GM18505 (cell line): Measurements from ENCODE around the gene ZIC3.

Experiments
- ATAC-seq: cut with Tn5 transposase; IDR thresholded peaks from one replicate; pipeline ENCODE4 v1.9.1; 2021; ENCODE audit not compliant: unreplicated experiment
- POLR2A ChIP-seq: IDR thresholded peaks from 4 replicates; pipeline ENCODE4 v1.6.1; 2011; ENCODE audit warnings: borderline replicate concordance; ENCODE audit not compliant: insufficient read depth, insufficient read length; ENCODE audit errors: extremely low read depth

The ZIC3 gene

DNA sequence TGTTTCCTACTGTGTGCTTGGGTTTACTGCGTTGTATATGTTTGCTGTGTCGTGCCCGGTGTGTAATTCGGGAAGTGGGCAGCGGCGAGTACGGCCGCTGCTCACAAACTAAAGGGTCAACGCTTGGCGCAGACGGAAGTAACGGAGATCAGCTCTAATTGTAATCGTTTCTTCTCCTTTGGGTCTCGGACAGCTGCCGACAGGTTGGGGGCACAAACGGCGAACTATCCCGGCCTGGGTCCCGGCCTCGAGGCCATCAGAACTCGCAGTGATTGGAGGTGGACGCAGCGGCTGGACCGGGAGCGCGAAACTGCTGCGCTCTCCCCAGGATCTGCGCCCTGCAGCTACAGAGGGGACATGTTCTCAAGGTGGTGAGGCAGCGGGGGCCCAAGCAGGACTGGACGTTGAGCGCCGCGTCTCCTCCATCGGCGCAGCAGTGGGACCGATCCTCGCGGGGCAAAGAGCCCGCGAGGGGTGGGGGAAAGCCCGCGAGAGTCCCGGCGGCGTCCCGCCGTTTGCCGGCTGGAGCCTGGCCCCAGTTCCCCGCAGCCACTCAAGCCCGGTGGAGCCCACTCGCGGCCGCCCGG is 516 bp upstream of the ZIC3 start:
- ATAC-seq = no peak
- no peak for TF ChIP-seq POLR2A

DNA sequence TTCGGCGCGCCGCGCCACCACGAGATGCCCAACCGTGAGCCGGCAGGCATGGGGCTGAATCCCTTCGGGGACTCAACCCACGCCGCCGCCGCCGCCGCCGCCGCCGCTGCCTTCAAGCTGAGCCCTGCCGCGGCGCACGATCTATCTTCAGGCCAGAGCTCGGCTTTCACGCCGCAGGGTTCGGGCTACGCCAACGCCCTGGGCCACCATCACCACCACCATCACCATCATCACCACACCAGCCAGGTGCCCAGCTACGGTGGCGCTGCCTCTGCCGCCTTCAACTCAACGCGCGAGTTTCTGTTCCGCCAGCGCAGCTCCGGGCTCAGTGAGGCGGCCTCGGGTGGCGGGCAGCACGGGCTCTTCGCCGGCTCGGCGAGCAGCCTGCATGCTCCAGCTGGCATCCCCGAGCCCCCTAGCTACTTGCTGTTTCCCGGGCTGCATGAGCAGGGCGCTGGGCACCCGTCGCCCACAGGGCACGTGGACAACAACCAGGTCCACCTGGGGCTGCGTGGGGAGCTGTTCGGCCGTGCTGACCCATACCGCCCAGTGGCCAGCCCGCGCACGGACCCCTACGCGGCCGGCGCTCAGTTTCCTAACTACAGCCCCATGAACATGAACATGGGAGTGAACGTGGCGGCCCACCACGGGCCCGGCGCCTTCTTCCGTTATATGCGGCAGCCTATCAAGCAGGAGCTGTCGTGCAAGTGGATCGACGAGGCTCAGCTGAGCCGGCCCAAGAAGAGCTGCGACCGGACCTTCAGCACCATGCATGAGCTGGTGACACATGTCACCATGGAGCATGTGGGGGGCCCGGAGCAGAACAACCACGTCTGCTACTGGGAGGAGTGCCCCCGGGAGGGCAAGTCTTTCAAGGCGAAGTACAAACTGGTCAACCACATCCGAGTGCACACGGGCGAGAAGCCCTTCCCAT is 1.1 kb downstream of the ZIC3 start:
- TF ChIP-seq POLR2A = no peak
- ATAC-seq = no peak

DNA sequence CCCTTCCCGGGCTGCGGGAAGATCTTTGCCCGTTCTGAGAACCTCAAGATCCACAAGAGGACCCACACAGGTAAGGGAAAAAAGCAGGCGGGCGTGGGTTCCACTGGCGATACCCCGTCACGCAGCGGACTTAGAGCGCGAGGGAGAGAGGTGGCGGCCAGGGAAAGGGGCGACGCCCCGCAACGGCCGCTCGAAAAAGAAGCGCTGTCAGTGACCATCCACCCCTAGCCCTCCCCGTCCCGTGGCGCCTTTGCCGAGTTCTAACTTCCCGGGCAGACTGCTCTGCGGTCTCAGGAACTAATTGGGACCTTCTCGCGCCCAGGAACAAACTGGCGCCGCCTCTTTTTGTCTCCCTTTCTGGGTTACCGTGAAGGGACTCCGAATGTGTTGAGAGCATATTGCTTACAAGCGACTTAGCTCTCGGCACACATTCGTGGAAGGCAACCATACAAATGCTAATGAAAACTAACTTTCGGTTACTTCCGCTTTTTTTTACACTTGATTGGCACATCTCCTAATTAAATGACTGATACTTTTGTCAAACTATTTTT is 1.8 kb downstream of the ZIC3 start:
- ATAC-seq = no peak
- TF ChIP-seq POLR2A = no peak

DNA sequence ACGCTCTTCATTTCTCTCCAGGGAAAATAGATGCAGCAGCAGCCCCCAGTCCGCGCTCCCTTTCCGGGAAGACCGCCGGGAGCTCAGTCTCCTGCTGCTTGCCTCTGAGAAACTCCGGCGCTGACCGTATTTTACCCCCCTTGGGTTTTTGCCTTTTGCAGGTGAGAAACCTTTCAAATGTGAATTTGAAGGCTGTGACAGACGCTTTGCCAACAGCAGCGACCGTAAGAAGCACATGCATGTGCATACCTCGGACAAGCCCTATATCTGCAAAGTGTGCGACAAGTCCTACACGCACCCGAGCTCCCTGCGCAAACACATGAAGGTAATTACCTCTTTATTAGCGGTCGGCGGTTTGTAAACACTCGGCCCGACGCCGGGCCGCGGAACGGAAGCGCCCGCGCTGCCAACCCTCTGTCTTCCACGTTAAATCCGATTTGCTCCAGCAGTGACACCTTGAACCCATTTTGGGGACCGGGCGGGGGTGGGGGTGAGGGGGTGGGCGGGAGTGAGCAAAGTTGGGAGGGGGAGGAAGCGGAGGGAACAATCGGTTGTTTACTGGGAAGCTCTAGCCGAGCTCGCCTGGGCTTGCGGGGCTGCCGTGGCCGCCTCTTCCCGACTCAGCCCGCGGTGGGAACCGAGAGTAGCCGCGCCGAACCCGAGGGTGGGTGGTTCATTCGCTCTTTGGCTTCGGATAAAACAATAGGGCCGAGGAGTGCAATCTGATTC is 3.0 kb downstream of the ZIC3 start:
- TF ChIP-seq POLR2A = no peak

DNA sequence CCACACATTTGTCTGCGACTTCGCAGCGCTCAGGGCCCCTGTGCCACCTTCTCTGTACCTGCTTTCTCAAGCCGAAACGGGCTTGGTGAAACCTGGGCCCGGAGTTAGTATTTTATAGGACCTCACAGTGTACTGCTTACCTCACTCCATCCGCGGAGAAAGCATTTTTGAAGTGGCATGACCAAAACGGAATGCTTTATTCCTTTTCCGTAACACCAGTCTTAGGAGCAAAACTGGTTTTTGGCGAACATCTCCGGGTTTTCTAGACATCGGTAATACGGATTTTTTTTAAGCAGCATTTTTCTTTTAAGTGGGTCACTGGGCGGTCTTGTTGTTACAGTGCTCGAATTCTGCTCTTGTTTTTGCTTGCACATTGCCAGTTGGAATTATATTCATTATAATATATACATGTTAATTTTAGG is 3.6 kb downstream of the ZIC3 start:
- ATAC-seq = no peak
- TF ChIP-seq POLR2A = no peak

More for the DNA sequence above, 3.0 kb downstream of the ZIC3 start:
- ATAC-seq = no peak

DNA sequence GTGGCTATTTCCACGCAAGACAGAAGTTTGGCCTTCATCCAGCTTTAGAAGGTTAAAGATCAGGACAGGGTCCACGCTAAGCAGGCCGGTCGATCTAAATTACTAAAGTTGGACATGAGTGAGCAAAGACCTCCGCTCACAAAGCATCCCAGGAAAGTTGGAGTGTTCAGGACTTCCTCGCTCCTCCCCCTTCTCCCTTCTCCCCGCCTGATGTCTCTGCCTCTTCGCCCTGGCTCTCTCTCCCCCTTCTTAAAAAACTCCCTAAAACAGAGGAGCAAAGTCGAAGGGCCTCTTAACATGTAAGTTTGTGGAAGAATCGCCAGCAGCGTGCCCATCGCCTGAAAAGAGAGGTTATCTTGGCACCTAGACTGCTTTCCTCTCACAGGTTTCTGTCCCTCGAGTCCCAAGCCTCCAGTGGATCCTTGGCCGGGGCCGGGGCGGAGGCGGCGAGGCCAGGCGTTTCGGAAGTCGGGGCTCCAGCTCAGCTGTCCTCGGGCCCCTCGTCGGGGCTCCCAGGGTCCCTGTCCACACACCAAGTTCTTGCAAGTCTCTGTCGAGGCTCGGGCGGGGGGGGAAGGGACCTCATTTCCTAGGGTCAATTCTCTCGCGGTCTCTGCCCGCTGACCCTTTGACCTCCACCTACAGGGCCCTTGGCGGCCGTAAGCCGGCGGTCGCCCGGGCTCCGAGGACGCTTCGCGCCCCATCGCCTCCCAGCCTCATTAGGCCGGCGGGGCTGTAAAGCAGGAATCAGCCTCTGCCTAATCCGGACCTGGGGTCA is 7.6 kb downstream of the ZIC3 start:
- no peak for TF ChIP-seq POLR2A
- no peak for ATAC-seq

DNA sequence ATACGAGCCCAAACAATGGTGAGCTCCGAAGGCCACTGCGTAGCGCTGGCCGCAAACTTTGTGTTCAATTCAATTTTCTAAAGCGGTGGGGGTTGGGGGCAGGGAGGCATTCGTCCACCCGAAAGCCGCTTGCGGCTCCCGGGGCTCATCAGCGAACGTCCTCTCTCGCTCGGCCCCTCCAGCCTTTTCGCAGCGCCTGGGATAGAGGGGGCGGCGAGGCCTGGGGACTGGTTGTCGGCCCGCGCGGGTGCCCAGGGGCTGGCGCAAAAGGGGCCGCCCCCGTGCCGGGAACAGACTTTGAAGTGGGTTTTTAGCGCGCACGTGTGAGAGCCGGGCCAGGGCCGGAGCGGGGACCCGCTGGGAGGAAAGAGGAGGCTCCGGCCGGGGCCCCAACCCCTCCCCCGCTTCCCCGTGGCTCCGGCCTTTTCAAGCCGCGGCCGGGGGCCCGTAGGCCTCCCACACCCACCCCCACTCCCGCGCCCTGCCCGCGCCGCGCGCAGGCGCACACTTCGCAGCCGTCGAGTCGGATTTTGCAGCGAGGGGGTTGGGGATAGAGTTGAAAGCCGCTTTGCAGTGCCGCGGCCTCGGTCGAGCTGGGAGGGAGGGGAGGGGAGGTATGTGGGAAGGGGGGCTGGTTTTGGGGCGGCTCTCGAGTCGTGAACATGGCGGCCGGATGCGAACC is 8.3 kb downstream of the ZIC3 start:
- ATAC-seq = no peak

DNA sequence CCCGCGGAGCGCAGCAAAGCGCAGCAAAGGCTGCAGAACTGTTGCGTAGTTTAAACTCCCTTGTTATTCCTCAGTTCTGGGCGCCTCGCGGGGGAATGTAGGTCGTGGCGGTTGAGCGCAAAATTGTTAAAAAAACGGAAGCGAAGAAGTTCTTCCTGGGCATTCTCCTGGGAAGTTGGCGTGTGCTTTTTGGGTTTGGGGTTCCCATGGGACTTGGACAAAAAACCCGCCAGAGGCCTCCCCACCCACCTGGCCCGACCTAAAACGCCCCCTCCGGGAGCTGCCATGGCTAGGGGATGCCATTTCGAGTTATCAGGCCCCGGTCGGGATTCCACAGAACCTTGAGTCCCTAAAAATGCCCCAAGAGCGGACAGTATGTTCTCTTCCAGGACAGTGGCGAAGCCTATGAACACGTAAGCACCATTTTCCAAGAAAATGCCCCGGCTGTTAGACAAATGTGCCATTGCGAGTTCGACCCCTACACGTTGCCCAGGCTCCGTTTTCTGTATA is 8.9 kb downstream of the ZIC3 start:
- no peak for ATAC-seq
- no peak for TF ChIP-seq POLR2A

More for the DNA sequence above, 8.3 kb downstream of the ZIC3 start:
- TF ChIP-seq POLR2A = no peak

DNA sequence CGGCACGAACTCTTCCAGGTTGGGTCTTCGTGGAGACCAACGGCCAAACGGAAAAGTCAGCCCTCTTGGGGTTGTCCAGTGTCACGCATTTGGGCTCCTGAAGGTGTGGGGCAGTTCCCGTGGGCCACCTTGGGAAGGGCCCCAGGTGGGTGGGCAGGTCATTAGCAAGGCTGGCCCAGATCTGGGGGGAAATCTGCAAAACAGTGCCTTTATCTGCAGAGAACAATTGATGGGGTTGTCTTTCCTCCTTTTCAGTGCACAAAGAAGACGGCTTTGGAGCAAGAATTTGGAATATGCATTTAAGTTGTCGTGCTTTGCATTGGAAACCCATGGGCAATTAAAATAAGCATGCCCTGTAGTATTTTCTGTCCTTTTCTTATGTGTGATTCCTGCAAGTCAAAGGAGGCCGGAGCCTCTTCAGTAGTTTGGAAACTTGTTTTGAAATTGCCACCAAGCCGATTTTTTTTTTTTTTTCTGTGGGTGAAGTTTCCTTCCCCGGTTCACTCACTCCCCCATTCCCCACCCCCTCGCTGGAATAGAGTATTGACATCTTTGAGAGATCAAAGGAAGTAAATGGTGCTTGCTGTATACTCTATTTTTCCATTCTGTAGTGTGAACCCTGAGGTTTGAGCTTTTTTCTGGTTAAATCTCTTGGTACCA is 9.8 kb downstream of the ZIC3 start:
- no peak for ATAC-seq
- TF ChIP-seq POLR2A = no peak

DNA sequence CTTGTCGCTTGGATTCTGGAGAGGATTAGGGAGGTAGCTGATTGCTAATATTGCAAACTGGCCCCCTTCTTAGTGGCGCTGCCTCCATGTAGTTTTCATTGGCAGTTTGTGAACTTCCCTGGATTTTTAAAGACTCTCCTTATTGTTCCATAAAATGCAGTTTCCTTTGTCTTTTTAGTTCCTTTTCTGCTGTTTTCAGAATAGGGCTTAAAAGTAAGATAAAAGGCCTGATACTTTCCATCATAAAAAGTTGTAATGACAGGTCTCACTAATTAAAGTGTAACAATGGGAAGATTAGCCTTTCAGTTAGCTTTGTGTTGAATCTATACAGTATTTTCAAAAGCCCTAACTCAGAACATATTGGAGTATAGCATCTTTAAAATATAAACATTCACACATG is 21.2 kb downstream of the ZIC3 start:
- no peak for TF ChIP-seq POLR2A
- ATAC-seq = no peak

DNA sequence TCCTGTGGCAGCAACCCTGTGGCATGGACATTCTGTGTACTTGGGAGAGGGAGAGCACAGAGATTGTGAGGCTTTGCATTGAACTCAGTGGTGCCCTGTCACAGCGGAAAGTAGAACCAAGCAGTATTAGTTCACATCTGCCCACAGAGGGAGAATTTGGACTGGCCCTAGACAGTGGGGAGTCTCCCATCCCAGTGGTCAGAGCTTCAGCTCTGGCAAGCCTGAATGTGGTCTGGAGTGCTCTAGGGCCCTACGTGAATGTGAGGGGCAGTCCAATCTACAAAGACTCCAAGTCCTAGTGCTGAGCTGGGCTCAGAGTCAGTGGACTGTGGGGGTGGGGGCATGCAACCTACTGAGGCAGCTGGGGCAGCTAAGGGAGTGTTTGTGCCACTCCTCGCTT is 34.8 kb downstream of the ZIC3 start:
- TF ChIP-seq POLR2A = no peak
- no peak for ATAC-seq
